ENCODE measurements around the gene IGSF11.
"Not testable (repeated sequence)": the region's sequence is repeated elsewhere in the genome, so short reads cannot be mapped to it uniquely, and the experiment has no call there.

The IGSF11 gene

DNA sequence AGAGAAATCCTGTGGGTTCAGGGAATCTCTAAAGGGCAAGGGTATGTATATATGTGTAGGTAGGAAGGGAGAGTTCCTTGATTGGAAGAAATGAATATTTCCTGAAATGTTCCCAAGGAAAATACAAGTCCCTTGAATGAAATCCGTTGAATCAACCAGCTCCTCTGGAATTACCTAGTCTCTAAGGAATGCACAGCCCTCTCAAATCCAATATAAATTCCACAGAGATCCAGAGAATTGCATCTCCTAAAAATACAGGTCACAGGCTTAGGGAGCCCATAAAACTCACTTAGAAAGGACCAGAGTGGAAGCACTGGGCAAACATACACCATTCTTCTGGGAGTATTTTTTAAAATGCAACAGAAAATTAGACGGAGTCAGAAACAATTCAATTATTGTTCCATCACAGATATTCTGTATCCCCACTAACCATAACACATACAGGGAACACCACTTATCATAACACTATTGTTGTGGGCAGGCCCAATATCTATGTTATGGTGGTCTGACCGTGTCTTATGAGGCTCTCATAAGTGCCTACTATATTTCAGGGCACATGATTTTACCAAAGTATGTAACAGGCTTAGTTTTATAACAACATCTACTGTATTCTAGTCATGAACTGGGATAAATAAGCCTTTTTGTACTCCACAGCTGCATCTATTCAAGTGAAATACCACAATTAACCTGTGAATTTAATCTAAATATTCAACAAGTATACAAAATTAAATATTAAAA lies 43.7 kb downstream of the IGSF11 start:
- in situ Hi-C loops (cut with MboI; ENCODE audit: low sequenced_read_pairs) = no loop called here

DNA sequence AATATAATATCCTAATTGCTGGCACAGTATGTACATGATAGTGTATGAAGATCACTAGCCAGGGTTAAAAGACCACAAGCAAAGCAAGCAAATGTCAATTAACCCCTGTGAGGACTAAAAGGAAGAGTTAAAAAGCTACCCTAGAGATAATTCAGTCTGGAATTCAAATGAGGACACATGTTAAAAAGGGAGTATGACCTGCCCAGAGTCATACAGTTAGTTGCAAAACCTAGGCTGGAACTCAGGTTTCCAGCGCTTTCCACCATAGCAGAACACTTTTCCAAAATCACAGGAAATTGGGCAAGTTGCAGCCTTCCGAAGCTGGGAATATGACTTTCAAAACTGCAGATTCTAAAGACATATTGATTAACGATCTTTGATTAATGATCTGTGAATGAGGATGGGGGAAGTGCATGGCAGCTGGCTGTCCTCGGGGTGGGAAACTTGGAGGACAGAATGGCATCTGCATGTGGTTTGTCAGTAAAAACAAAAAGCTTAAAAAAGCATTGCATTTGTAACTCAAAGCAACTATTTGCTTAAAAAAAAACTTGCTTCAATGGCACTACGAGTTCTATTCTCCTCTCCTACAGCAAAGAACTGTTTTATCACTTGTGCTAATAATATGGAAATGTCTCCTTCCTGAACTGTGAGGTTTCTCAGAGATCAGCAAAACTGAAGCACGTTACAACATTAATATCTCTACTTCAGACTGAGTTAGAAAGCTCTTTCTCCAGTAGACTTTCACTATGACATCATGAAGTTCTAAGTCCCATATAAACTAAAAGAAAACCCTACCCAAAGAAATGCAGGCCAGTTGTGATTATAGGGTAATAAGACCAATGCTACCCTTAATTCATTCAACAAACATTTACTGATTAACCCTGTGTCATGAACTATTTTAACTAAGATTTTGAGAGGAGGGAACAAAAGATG lies 46.2 kb downstream of the IGSF11 start:
- in situ Hi-C loops (cut with MboI; ENCODE audit: low sequenced_read_pairs) = no loop called here

DNA sequence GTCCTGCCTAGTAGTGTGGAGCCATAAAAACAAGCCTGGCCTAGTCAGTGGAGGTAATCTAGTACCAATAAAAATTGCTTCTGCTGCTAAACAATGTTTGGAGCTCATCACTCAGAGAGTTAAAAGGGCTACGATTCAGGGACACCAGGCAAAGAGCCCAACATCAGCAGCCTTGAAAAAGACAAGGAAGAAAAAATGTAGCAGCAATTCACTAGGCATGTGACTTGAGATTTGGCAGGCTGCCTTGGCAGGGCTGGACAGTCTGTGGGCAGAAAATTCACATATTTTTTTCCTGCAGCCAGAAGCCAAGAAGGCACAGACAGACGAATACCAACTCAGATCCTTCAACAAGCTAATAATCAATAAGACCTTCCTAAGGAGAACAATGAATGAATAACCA lies 47.2 kb downstream of the IGSF11 start:
- in situ Hi-C loops (cut with MboI; ENCODE audit: low sequenced_read_pairs) = no loop called here

DNA sequence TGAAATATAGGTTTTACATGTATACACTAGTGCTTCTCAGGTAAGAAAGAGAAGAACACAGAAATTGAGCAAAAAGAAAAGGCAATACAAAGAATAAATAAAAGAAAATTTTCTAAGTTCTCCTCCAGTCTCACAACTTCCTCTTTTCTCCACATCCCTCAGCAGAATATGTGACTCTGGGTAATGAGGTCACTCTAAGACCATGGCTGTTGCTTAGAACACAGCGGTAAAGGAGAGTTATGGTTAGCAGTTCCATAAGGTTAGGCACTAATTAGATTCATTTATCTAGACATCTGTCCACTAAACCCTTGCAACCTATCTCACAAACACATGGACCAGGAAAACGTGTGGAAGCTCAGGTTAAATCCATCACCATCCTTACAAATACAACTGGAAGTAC lies 47.9 kb downstream of the IGSF11 start:
- in situ Hi-C loops (cut with MboI; ENCODE audit: low sequenced_read_pairs) = no loop called here

DNA sequence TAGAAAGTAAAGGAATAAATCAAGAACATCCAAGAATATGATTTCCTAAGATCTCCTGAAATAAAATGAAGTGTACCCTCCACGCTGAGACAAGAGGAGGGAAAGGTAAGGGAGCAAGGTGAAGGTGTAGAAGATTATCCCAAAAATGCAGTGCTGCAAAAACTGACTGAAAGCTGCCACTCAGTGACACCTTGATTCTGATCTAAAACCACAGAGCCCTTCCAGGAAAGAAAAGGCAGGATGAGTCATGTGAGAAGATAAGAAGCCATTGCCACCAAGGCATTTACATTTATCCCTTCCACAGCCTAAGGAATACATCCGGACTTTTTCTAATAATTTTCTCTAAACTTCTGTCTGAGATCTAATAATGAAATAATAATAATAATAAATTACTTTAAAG lies 49.9 kb downstream of the IGSF11 start:
- in situ Hi-C loops (cut with MboI; ENCODE audit: low sequenced_read_pairs) = no loop called here

DNA sequence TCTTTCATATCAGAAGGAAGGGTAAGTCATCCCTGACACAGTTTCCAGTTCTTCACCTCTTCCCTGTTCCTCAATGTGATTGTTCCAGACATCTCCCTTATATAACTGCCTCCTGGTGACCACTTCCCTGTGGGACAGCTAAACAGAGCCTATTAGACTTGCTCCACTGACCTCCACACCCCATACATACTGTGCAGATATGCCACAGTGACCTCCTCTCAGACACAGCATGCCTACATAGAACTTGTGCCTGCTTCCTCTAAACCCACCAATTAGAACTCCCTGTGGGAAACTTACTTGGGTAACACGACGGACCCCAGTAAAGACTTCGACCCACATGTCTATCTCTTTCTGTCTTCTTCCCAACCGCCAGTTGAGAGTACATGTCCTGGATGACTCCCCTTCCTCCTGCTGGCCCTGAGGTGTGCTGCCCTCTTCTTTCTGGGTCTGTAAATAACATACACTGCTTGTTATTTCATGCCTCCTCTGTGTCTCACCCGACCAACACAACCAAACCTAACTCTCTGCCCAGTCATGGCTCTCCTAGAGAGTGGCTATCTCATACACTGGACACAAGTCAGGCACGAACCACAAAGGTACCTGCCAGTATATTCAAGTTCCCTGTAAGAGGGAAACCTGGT lies 53.0 kb downstream of the IGSF11 start:
- in situ Hi-C loops (cut with MboI; ENCODE audit: low sequenced_read_pairs) = no loop called here

DNA sequence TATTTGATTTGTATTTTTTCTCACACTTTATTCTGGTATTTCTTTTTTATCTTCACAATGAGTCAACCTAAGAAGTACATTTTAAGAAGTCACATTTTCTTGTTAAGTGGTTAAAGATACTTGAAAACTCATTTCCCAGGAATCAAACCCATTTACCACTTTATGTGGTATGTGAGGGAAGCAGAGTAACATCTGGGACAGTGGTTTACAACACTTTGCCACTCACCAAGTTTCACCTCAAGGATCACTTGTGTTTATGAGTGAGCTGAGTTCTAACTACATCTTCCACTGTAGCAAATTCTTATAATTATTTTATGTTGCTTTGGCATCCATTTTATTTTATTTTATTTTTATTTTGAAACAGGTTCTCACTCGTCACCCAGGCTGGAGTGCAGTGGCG lies 53.8 kb downstream of the IGSF11 start:
- in situ Hi-C loops (cut with MboI; ENCODE audit: low sequenced_read_pairs) = no loop called here

DNA sequence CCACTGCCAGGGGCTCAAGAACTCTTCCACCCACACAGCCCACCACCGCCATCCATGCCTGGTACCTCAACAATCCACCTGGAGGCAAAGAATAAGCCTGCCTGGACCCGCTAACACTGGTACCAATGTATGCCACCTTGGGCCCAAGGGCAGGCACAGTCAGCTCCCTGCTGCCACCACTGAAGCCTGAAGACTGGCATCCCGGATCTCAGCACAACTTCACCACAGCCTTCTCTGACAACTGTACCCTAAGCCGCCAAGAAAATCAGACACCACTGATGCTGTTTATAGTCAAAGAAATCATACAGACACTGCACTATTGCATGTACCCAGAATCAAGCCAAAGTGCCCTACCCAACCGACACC lies 56.3 kb downstream of the IGSF11 start:
- in situ Hi-C loops (cut with MboI; ENCODE audit: low sequenced_read_pairs) = no loop called here

DNA sequence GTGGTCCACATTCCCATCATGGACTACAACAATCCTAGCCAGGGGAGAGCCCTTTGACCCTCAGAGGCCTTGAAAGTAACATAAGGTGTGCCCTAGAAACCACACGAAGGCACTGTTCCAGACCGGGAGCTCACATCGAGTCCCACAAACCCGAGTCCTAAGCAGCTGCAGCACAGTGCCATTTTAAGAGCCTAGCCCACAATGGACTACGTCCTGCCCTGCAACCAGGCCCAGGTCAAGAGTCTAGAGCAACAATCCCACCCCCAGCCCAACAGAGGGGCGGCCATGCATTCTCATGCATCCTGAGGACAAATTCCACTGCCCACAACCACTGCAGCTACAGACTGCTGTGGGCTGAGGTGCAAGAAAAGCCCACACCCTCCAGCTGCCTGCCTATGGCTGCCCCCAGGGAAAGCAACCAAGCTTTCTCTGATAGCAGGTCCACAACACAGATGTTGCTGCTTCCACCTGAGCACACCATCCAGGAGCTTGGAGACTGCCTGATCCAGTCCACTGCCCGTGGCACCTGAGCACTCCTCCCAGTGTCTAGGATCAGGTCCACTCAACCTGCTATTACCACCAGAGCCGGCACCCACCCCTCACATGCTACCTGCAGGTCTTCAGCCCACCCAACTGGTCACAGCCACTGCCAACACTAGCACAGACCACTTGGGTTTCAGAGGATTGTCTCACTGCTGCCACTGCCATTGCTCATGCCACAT lies 56.8 kb downstream of the IGSF11 start:
- in situ Hi-C loops (cut with MboI; ENCODE audit: low sequenced_read_pairs) = no loop called here

DNA sequence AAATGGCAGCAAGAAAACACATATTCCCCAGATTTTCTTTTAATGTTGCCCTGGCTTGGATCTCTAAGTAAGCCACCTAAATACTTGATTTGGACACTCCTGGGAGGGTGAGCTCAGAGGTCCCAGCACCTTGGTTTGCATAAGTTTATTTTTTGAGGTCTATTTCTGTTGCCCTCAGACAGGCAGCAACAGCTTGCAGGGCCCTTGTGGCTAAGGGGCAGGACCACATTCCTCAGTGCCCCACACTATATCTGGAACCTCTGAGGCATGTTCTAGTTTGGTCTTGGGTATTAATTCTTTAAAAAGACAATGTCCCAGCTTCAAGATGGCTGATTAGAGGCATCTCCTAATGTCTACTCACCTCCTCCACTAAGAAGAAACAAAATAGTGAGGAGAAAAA lies 57.5 kb downstream of the IGSF11 start:
- in situ Hi-C loops (cut with MboI; ENCODE audit: low sequenced_read_pairs) = no loop called here

DNA sequence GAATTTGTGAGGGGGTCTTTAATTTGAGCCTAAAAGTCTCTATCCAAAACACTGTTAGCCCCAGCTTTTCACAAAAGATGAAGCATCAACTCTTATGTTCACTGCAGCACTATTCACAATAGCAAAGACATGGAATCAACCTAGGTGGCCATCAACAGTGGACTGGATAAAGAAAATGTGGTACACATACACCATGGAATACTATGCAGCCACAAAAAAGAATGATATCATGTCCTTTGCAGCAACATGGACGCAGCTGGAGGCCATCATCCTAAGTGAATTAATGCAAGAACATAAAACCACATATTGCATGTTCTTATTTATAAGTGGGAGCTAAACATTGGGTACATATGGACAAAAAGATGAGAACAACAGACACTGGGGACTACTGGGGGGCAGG lies 59.2 kb downstream of the IGSF11 start:
- in situ Hi-C loops (cut with MboI; ENCODE audit: low sequenced_read_pairs) = not testable (repeated sequence)

DNA sequence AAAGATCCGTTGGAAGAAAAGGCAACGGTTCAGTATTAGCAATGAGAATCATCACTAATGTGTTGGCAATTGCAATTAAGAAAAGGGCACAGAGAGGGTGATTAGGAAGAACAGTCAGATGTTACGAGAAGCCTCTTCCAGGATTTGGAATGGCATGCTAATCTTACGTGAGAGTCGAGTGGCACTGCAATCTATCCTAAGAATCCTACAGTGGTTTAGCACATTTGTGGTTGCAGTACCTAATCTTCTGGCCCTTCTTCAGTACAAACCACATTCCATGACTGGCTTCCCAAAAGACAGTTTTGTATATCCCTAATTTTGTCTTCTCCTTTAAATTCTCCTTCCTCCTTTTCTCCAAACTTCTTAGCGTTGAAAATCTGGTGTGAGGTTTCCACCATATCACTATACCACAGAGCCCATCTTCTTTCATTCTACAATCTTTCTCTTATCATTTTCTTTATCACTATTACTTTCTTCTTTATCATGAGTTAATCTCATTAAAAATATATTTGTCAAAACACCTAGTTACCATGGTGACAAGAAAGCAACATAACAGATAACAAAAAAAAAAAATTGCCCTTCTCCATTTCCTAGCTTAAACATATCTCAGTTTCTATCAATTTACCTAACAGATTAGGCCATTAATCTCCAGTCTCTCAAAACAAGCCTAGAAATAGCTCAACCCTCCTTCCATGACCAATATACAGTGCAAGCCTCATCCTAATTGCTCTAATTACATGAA lies 60.1 kb downstream of the IGSF11 start:
- in situ Hi-C loops (cut with MboI; ENCODE audit: low sequenced_read_pairs) = no loop called here

DNA sequence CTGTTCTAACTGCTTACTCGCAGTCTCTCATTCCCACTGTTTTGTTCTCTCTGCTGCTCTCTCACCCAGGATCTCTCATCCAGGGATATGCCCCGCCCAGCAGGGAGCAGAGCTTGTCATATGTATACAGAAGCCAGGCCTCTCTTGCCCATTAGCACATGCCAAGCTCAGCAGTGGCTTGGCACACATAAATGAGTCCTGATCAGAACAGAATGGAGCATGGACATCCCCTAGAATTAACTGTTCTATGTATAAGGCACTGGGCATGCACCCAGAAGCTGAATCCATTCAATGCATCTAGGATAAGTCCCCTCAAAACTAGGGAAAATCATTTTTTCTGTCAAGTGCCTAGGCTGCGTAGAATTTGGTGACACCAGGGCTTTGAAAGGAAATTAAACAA lies 61.6 kb downstream of the IGSF11 start:
- in situ Hi-C loops (cut with MboI; ENCODE audit: low sequenced_read_pairs) = no loop called here

DNA sequence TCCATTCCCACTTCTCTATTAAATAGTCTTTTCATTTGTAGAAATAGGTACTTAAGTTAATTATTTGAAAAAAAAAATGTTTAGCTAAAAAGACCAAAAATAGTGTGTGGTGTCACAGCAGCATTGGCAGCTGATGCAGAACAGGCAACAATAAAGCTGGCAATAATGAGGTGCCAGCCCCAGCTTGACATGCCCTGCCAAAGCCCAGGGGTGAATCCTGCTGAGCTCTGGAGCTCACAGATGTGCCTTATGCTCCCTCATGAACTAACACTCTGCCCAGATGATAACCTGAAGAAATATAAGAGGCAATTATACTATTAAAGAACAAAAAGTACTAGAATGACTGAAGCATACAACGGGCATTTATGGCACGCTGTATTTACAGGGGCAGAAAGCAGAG lies 63.8 kb downstream of the IGSF11 start:
- in situ Hi-C loops (cut with MboI; ENCODE audit: low sequenced_read_pairs) = no loop called here

DNA sequence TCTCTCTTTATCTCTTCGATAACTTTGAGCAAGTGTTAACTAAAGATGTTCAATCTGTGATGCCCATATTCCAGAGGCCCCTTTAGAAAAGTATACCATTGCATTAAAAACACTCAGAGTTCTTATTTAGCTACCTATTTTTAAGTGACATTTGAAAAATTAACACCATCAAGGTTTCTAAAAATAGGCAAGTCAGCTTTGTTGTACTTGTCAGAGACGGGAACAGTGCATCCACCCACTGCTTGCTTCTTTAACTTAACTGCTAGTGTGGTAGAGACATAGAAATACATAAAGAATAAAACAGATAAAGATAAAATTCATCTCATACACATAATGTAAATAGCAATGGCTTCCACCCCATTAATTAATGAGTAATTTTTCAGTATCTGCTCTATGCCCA lies 66.0 kb downstream of the IGSF11 start:
- in situ Hi-C loops (cut with MboI; ENCODE audit: low sequenced_read_pairs) = no loop called here

DNA sequence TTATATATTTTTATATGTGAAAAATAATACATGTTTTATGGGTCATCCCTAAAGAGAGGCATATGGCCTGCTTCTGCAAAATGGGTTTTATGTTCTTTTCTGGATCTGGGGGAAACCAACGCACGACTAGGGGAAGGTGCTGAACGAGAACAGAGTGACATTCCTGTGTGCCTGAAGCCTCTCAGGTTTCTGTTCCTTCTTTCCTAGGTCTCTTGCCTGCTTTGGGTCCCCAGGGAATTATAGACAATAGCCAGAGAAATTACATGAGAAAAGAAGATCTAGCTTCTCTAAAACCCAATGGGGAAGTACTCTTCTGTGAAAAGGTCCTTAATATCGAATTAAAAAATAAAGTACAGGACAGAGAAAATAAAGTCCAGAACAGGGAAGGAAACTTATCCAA lies 66.5 kb downstream of the IGSF11 start:
- in situ Hi-C loops (cut with MboI; ENCODE audit: low sequenced_read_pairs) = no loop called here

DNA sequence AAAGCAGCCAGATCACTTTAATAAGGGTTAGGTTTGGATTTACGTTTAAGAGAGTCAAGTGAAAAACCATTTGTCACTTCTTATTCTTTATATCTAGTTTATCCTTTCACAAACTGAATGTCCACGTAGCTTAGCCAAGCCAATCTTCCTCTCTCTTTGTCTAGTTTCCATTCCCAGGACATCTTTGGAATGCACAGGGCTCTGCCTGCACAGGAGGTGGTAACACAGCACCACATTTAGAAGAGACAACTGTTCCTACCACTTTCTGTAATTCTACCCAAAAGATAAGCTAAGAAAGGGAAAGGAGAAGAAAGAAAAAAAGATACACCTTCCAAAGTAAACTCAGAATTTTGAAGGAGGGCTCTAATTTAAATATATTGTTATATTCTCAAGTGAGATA lies 67.9 kb downstream of the IGSF11 start:
- in situ Hi-C loops (cut with MboI; ENCODE audit: low sequenced_read_pairs) = no loop called here

DNA sequence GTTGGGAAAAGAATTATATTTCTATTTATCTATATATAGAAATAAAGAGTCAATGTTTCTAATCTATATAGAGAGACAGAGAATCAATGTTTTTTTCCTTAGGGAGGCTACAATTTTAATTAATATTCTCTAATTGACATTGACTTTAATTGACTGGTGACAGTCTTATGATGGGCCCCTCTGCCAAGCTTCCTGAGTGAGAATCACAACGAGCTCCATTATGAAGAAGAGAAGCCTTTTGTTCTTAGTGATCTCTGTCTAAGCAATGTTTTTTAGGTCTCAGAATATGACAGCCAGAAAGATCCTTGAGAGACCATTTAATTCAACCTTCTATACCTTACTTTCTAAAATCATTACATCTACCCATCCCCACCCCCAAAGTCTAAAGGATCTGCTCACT lies 70.9 kb downstream of the IGSF11 start:
- in situ Hi-C loops (cut with MboI; ENCODE audit: low sequenced_read_pairs) = no loop called here

DNA sequence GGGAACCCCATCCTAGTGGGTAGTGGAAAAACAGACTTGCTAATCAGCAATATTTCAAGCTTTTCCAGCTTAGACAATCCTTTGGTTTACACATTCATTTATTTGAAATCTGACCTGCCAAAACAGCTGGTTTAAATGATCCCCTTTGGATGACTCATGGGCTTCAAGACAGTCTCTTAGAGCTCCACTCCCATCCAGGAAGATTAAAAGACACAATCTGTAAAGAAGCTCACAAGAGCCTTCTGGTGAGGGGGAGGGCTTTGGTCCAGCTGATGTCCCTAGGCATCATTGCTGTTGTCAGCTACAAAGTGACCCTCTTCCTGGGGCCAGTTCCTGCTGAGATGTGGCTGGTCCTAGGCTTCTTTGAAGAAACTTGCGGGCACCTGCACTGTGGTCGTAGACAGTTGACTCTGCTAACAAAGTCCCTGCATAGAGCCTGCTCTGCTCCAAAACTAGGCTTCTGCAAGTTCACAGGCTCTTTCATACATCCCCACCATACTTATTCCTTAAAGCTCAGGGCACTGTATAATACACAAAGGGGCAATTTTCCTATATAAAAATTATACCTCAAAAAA lies 73.7 kb downstream of the IGSF11 start:
- in situ Hi-C loops (cut with MboI; ENCODE audit: low sequenced_read_pairs) = no loop called here

DNA sequence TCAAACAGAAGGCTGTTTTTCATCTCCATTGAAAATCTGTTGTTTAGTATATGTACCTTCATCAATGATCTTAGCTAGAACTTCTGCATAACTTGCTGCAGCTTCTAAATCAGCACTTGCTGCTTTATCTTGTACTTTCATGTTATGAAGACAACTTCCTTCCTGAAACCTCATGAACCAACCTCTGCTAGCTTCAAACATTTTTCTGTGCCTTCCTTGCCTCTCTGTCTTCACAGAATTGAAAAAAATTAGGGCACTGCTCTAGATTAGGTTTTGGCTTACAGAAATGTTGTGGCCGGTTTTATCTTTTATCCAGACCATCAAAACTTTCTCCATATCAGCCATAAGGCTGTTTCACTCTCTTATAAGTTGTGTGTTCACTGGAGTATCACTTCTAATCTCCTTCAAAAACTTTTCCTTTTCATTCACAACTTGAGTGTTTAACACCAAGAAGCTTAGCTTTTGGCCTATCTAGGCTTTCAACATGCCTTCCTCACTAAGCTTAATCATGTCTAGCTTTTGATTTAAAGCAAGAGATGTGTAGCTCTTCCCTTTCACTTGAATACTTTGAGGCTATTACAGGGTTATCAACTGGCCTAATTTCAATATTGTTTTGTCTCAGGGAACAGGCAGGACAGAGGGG lies 78.6 kb downstream of the IGSF11 start:
- in situ Hi-C loops (cut with MboI; ENCODE audit: low sequenced_read_pairs) = no loop called here
